AG10803 (cell line): ENCODE data around the gene FAXC.

ENCODE experiments used
- DNase-seq: peaks from one replicate; pipeline ENCODE4 v3.0.0; 2010; ENCODE audit warnings: low read depth
- H3K4me3 ChIP-seq: 2 replicates; pipeline ENCODE4 v1.5.1; 2011; ENCODE audit warnings: mild to moderate bottlenecking, low read length, control low read depth
- CTCF ChIP-seq: conservative IDR thresholded peaks from 2 replicates; pipeline ENCODE4 v1.5.1; 2011; ENCODE audit warnings: mild to moderate bottlenecking, low read length, control low read depth, inconsistent platforms

FAXC gene

GRCh38 chr6:99354983-99355382 lies 5.5 kb upstream of the FAXC start:
- no peak for DNase-seq
- TF ChIP-seq CTCF: no peak

GRCh38 chr6:99353126-99353525 lies 3.7 kb upstream of the FAXC start:
- no peak overlapping the region for H3K4me3 ChIP-seq
- TF ChIP-seq CTCF: no peak
- DNase-seq: no peak

More at GRCh38 chr6:99354983-99355382, 5.5 kb upstream of the FAXC start:
- H3K4me3 ChIP-seq: no peak overlapping the region

GRCh38 chr6:99350573-99350972 lies 1.1 kb upstream of the FAXC start:
- H3K4me3 ChIP-seq: no peak overlapping the region
- TF ChIP-seq CTCF: no peak
- no peak for DNase-seq

GRCh38 chr6:99348288-99349170 lies 945 bp downstream of the FAXC start:
- no peak for DNase-seq
- H3K4me3 ChIP-seq: peak overlapping the region; percentile 51
- TF ChIP-seq CTCF: no peak

GRCh38 chr6:99347804-99348203 lies 1.7 kb downstream of the FAXC start:
- DNase-seq: no peak
- H3K4me3 ChIP-seq: no peak overlapping the region
- no peak for TF ChIP-seq CTCF

- TF ChIP-seq CTCF: no peak
- H3K4me3 ChIP-seq: no peak overlapping the region
- DNase-seq: no peak
Measured at GRCh38 chr6:99346595-99346994, 2.9 kb downstream of the FAXC start.

GRCh38 chr6:99345164-99345563 lies 4.3 kb downstream of the FAXC start:
- H3K4me3 ChIP-seq: no peak overlapping the region
- no peak for TF ChIP-seq CTCF
- no peak for DNase-seq
